Keratinocyte (primary cell): ENCODE data around the gene UPB1. TPM values are rescaled to one million over a fixed set of nuclear protein-coding genes. Genes with fewer than 3 reads are reported as not detected.

Source experiments
- DNase-seq: peaks from one replicate; pipeline ENCODE4 v3.0.0-alpha.2; 2011; ENCODE audit warnings: low read depth, missing footprints, low spot score
- FAIRE-seq: peaks from 2 replicates; lab custom pipeline; 2011; peaks lifted over from hg19 to GRCh38; lab: Jason Lieb, UNC
- H2AFZ ChIP-seq: 2 replicates; pipeline ENCODE4 v1.6.0; 2012; ENCODE audit warnings: low read length, control low read depth, inconsistent platforms; ENCODE audit not compliant: control insufficient read depth
- H3K27ac ChIP-seq: 2 replicates; pipeline ENCODE4 v1.5.1; 2011; ENCODE audit warnings: low read length; ENCODE audit not compliant: control insufficient read depth, insufficient read depth
- H3K27me3 ChIP-seq: 3 replicates; pipeline ENCODE4 v1.6.0; 2011; ENCODE audit warnings: low read length; ENCODE audit not compliant: control insufficient read depth, insufficient read depth; ENCODE audit errors: extremely low read depth
- H3K36me3 ChIP-seq, 2 experiments: 2 replicates in 1 of 2; 3 replicates in 1 of 2; pipeline ENCODE4 v1.5.1; 2011; ENCODE audit warnings: low read length in 2 of 2, mild to moderate bottlenecking in 1 of 2; ENCODE audit not compliant: control insufficient read depth in 2 of 2, insufficient read depth in 2 of 2; ENCODE audit errors: extremely low read depth in 1 of 2
- H3K4me1 ChIP-seq: 3 replicates; pipeline ENCODE4 v1.5.1; 2011; ENCODE audit warnings: low read length; ENCODE audit not compliant: control insufficient read depth, insufficient read depth; ENCODE audit errors: extremely low read depth
- H3K4me2 ChIP-seq: 3 replicates; pipeline ENCODE4 v1.6.0; 2011; ENCODE audit warnings: low read depth, low read length; ENCODE audit not compliant: control insufficient read depth, insufficient read depth; ENCODE audit errors: extremely low read depth
- H3K4me3 ChIP-seq, 3 experiments: fragments of 200-600 bp in 1 of 3; sonication (generic) in 1 of 3; 2 replicates in 2 of 3; 3 replicates in 1 of 3; pipeline ENCODE4 v1.5.1; 2011 to 2016; ENCODE audit warnings: low read length in 3 of 3, mild to moderate bottlenecking in 3 of 3, control low read depth in 2 of 3, inconsistent platforms in 1 of 3, low read depth in 1 of 3, mixed read lengths in 1 of 3, mixed run types in 1 of 3, moderate library complexity in 1 of 3; ENCODE audit not compliant: control insufficient read depth in 2 of 3, insufficient read depth in 2 of 3; ENCODE audit errors: extremely low read depth in 1 of 3
- H3K79me2 ChIP-seq: 2 replicates; pipeline ENCODE4 v1.6.0; 2012; ENCODE audit warnings: low read length; ENCODE audit not compliant: control insufficient read depth, insufficient read depth
- H3K9ac ChIP-seq: 3 replicates; pipeline ENCODE4 v1.6.0; 2011; ENCODE audit warnings: low read length; ENCODE audit not compliant: control insufficient read depth, insufficient read depth; ENCODE audit errors: extremely low read depth
- H3K9me1 ChIP-seq: 3 replicates; pipeline ENCODE4 v1.6.0; 2011; ENCODE audit warnings: low read length; ENCODE audit not compliant: control insufficient read depth, insufficient read depth; ENCODE audit errors: extremely low read depth
- H3K9me3 ChIP-seq: 2 replicates; pipeline ENCODE4 v1.5.1; 2012; ENCODE audit warnings: low read depth, low read length; ENCODE audit not compliant: control insufficient read depth
- H4K20me1 ChIP-seq: 3 replicates; pipeline ENCODE4 v1.6.0; 2011; ENCODE audit warnings: low read length; ENCODE audit not compliant: control insufficient read depth, insufficient read depth; ENCODE audit errors: extremely low read depth
- EZH2 ChIP-seq: IDR thresholded peaks from one replicate; pipeline ENCODE4 v1.6.1; 2012; ENCODE audit warnings: inconsistent platforms, mild to moderate bottlenecking, low read length, moderate library complexity
- dilution Hi-C: fragments of 300-500 bp; cut with MboI; formaldehyde crosslinking; loops from one replicate; pipeline ENCODE4 v1.7.0; 2020; ENCODE audit warnings: low sequenced_read_pairs; ENCODE audit not compliant: extremely low pct_ligation_motif_present
- polyA plus RNA-seq, 5 experiments: library from polyadenylated mRNA; depleted of rRNA in 3 of 5; stranded (reverse) in 3 of 5; stranded (forward) in 1 of 5; unstranded in 1 of 5; fragments of >200 nt; gene quantifications; 1 replicate in 1 of 5; 2 replicates in 3 of 5; 3 replicates in 1 of 5; pipeline versions ENCODE4 v1.2.1 to v1.2.3, GENCODE V29; 2011 to 2012; ENCODE audit warnings: missing spikeins in 2 of 5, low read depth in 1 of 5, low replicate concordance in 1 of 5
- TF ChIP-seq, protein P1 (sequence below), 3 experiments: IDR thresholded peaks in 1 of 3; conservative IDR thresholded peaks in 1 of 3; optimal IDR thresholded peaks in 1 of 3; 2 replicates in 2 of 3; 3 replicates in 1 of 3; pipeline versions ENCODE3 to v1.5.1; 2011; ENCODE audit warnings: low read length in 3 of 3, mild to moderate bottlenecking in 3 of 3, moderate library complexity in 2 of 3, control low read depth in 1 of 3, inconsistent platforms in 1 of 3; ENCODE audit not compliant: insufficient read depth in 2 of 3; ENCODE audit errors: extremely low read depth in 1 of 3

The UPB1 gene
- polyA plus RNA-seq, 1 donor (not counting 4 experiments of a cell fraction or from before 2014, with no cell fraction given): not detected

- no peaks in the 10 kb centered on the region for H3K36me3 ChIP-seq
- TF ChIP-seq EZH2: no peak
- TF ChIP-seq, protein P1, sequence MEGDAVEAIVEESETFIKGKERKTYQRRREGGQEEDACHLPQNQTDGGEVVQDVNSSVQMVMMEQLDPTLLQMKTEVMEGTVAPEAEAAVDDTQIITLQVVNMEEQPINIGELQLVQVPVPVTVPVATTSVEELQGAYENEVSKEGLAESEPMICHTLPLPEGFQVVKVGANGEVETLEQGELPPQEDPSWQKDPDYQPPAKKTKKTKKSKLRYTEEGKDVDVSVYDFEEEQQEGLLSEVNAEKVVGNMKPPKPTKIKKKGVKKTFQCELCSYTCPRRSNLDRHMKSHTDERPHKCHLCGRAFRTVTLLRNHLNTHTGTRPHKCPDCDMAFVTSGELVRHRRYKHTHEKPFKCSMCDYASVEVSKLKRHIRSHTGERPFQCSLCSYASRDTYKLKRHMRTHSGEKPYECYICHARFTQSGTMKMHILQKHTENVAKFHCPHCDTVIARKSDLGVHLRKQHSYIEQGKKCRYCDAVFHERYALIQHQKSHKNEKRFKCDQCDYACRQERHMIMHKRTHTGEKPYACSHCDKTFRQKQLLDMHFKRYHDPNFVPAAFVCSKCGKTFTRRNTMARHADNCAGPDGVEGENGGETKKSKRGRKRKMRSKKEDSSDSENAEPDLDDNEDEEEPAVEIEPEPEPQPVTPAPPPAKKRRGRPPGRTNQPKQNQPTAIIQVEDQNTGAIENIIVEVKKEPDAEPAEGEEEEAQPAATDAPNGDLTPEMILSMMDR (optimal IDR thresholded peaks at IDR 0.05 in 1 of 3, IDR thresholded peaks at IDR 0.05 in 1 of 3, conservative IDR thresholded peaks at IDR 0.05 in 1 of 3; ENCODE audit: extremely low read depth in 1 of 3, insufficient read depth in 2 of 3, low read length in 3 of 3): no peak
- peak overlapping the region; percentile 81 for H3K27ac ChIP-seq
- no peak for DNase-seq
- no peaks in the 10 kb centered on the region for H3K79me2 ChIP-seq
- H3K4me3 ChIP-seq: no peak overlapping the region
- H3K4me1 ChIP-seq: peaks cover 50% of the 10 kb centered on the region
- no peaks in the 10 kb centered on the region for H4K20me1 ChIP-seq
- H2AFZ ChIP-seq: peak overlapping the region; percentile 40
- FAIRE-seq: no peak
- no peaks in the 10 kb centered on the region for H3K9me3 ChIP-seq
- no peak overlapping the region for H3K9ac ChIP-seq
- no peaks in the 10 kb centered on the region for H3K27me3 ChIP-seq
- no peaks in the 10 kb centered on the region for H3K9me1 ChIP-seq
- dilution Hi-C loops: no loop called here
- H3K4me2 ChIP-seq: no peak overlapping the region
Measured at GRCh38 chr22:24481641-24482040, 13.5 kb upstream of the UPB1 start.

DNA sequence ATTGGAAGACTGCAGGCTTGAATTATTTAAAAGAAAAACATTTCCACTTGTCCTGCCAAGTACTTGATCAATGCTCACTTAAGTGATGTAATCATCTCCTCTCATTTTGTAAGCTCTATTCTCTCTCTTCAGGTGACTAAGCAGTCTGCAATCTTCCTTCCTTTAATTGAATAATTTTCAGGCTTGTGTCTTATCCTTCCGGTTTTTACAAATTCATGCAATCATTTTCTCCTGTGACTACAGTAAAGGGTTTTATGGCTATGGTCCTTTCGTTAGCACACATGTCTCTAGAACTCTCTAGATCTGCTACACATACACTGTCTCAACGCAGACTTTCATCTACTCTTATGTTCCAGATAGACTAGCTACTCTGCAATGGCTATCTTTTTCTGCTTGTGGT is 12.6 kb upstream of the UPB1 start:
- Histone ChIP-seq H2AFZ (peak overlapping the region; percentile 86), H3K4me2 (peak overlapping the region; percentile 87), H3K9me1 (no peaks in the 10 kb centered on the region), H3K4me3 (peak overlapping the region in 1 of 3 experiments; percentile 49), H3K79me2 (no peaks in the 10 kb centered on the region), H3K27me3 (no peaks in the 10 kb centered on the region), H3K9me3 (no peaks in the 10 kb centered on the region), H3K9ac (no peak overlapping the region), H3K4me1 (peaks cover 59% of the 10 kb centered on the region), H4K20me1 (no peaks in the 10 kb centered on the region), H3K36me3 (no peaks in the 10 kb centered on the region), H3K27ac (peak overlapping the region; percentile 81)
- DNase-seq (no peak), FAIRE-seq (peak; percentile 81)
- dilution Hi-C loops: no loop called here
- no peak for TF ChIP-seq EZH2
- TF ChIP-seq, protein P1 (optimal IDR thresholded peaks at IDR 0.05 in 1 of 3, IDR thresholded peaks at IDR 0.05 in 1 of 3, conservative IDR thresholded peaks at IDR 0.05 in 1 of 3; ENCODE audit: extremely low read depth in 1 of 3, insufficient read depth in 2 of 3, low read length in 3 of 3): no peak
